Ascending aorta (tissue), 2 donors: ENCODE data around the gene ZSWIM8. TPM values are rescaled to one million over a fixed set of nuclear protein-coding genes. Genes with fewer than 3 reads are reported as not detected.

ENCODE experiments used
- DNase-seq, 2 donors: peaks; one replicate each; pipeline ENCODE4 v3.0.0-alpha.2; 2019; ENCODE audit warnings: low spot score in 2 of 2
- H3K27ac ChIP-seq, 2 donors: fragments of 200-600 bp; sonication (generic); one replicate each; pipeline ENCODE4 v1.5.1; 2016 to 2017; ENCODE audit warnings: mild to moderate bottlenecking in 1 of 2
- H3K27me3 ChIP-seq: fragments of 200-600 bp; sonication (generic); one replicate; pipeline ENCODE4 v1.5.1; 2017
- H3K36me3 ChIP-seq, 2 donors: fragments of 200-600 bp; sonication (generic); one replicate each; pipeline ENCODE4 v1.5.1; 2016
- H3K4me1 ChIP-seq, 2 donors: fragments of 200-600 bp; sonication (generic); one replicate each; pipeline ENCODE4 v1.5.1; 2016 to 2017; ENCODE audit warnings: mild to moderate bottlenecking in 1 of 2
- H3K4me3 ChIP-seq, 2 donors: fragments of 200-600 bp; sonication (generic); one replicate each; pipeline ENCODE4 v1.5.1; 2016 to 2017; ENCODE audit warnings: mild to moderate bottlenecking in 1 of 2
- H3K9me3 ChIP-seq, 2 donors: fragments of 200-600 bp; sonication (generic); one replicate each; pipeline ENCODE4 v1.5.1; 2016
- intact Hi-C: fragments of 100-400 bp; cut with DNase I; formaldehyde crosslinking; loops from one replicate; pipeline ENCODE4 v1.15.1; 2023
- total RNA-seq: library from RNA; depleted of rRNA; stranded (reverse); fragments of >200 nt; gene quantifications from one replicate; pipeline ENCODE4 v1.1.0, GENCODE V29; 2016
- TF ChIP-seq, protein P1 (sequence below), 3 experiments: fragments of 200-600 bp in 2 of 3; fragments of 450-650 bp in 1 of 3; sonication (generic) in 2 of 3; IDR thresholded peaks; one replicate each; pipeline ENCODE4 v1.5.1; 2016 to 2019; ENCODE audit warnings: antibody characterized with exemption in 3 of 3, mild to moderate bottlenecking in 1 of 3, moderate library complexity in 1 of 3

The ZSWIM8 gene
- total RNA-seq, 1 donor from 2014 or later, result 106 TPM

DNA sequence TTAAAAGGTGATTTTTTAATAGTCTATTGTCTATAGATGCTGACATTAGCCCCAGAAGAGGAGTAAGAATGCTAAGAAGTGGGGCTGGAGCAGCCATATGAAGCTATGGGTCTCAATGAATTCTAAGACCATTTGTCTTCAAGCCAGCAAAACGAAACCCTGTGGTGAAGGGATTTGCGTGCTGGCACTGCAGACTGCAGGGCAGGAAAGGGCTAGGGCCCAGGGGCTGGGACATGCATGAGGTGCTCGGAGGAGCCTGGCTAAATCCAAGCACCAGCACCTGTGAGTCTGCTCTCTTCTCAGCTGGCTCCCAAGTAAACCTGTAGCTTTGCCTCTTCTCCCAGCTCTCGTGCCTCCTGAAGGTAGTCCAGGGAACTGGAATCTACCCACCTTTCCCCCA is 27.3 kb downstream of the ZSWIM8 start:
- H3K36me3 ChIP-seq, result peaks cover 47 to 55% of the 10 kb centered on the region in 2 donors
- no peak overlapping the region for H3K4me3 ChIP-seq
- peaks cover 8 to 28% of the 10 kb centered on the region in 2 donors for H3K4me1 ChIP-seq
- H3K27me3 ChIP-seq, result no peaks in the 10 kb centered on the region
- no peak for DNase-seq
- H3K27ac ChIP-seq, result peak overlapping the region; percentile 72 to 78
- intact Hi-C loops, result loop anchor here (5.0 kb wide), 1 partner anchor 40 kb away; a partner anchor contains a TSS
- TF ChIP-seq, protein P1, sequence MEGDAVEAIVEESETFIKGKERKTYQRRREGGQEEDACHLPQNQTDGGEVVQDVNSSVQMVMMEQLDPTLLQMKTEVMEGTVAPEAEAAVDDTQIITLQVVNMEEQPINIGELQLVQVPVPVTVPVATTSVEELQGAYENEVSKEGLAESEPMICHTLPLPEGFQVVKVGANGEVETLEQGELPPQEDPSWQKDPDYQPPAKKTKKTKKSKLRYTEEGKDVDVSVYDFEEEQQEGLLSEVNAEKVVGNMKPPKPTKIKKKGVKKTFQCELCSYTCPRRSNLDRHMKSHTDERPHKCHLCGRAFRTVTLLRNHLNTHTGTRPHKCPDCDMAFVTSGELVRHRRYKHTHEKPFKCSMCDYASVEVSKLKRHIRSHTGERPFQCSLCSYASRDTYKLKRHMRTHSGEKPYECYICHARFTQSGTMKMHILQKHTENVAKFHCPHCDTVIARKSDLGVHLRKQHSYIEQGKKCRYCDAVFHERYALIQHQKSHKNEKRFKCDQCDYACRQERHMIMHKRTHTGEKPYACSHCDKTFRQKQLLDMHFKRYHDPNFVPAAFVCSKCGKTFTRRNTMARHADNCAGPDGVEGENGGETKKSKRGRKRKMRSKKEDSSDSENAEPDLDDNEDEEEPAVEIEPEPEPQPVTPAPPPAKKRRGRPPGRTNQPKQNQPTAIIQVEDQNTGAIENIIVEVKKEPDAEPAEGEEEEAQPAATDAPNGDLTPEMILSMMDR (IDR thresholded peaks at IDR 0.05), result no peak
- no peaks in the 10 kb centered on the region for H3K9me3 ChIP-seq

DNA sequence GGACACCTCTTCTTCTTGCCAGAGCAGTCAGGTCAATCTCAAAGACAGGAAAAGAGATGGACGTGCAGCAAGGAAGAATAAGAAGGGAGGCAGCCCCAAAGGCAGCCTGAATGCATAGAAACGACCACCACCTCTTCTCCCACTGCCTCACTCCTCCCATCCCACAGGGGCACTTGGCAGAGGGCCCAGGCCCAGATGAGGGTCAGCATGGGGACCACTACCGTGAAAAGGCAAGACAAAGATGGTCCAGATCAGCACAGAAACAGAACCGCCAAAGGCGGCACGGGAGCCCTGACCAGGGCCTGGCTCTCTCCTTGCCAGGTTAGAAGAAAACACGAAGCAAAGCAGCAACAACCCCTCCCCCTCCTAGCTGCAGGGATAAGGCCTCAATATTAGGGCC is 27.9 kb downstream of the ZSWIM8 start:
- TF ChIP-seq, protein P1 (IDR thresholded peaks at IDR 0.05), result no peak
- no peak for DNase-seq
- no peak overlapping the region for H3K4me3 ChIP-seq
- no peaks in the 10 kb centered on the region for H3K9me3 ChIP-seq
- intact Hi-C loops, result loop anchor here (5.0 kb wide), 1 partner anchor 41 kb away; a partner anchor contains a TSS
- peaks cover 46 to 48% of the 10 kb centered on the region in 2 donors for H3K36me3 ChIP-seq
- peaks cover 8 to 28% of the 10 kb centered on the region in 2 donors for H3K4me1 ChIP-seq
- H3K27me3 ChIP-seq, result no peaks in the 10 kb centered on the region
- no peak overlapping the region for H3K27ac ChIP-seq

DNA sequence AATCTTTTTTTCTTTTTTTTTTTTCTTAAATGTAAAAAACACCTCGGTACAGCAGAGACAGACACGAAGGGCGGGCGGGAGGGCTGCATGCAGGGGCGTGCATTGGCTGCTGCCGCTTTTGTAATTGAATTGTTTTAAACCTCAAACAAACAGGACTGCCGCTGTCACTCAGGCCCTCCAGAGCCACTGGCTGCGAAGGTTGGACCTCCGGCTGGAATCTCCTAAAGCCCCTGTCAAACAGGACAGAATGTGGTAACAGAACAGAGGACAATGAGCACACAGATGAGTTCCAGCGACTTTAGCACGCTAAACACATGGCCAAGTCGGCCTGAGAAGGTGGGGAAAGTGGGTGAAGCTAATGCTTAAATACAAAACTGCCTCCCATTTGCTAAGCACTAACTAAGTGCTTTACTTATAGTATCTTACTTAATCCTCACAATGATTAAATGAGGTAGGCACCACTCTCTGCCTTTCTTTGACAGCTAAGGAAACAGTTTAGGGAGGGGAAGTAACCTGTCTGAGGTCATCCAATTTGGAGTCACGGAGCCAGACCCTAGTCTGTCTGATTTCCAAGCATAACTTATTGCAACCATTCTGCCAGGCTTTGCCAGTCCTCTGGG is 29.0 kb downstream of the ZSWIM8 start:
- Histone ChIP-seq H3K27ac (peak overlapping the region; percentile 86 to 90), H3K4me3 (no peak overlapping the region), H3K27me3 (no peaks in the 10 kb centered on the region), H3K9me3 (no peaks in the 10 kb centered on the region), H3K36me3 (peaks cover 46 to 52% of the 10 kb centered on the region in 2 donors), H3K4me1 (peaks cover 8 to 28% of the 10 kb centered on the region in 2 donors)
- TF ChIP-seq, protein P1 (IDR thresholded peaks at IDR 0.05), result no peak
- intact Hi-C loops, result loop anchor here (5.0 kb wide), 1 partner anchor 42 kb away; a partner anchor contains a TSS
- DNase-seq, result no peak

DNA sequence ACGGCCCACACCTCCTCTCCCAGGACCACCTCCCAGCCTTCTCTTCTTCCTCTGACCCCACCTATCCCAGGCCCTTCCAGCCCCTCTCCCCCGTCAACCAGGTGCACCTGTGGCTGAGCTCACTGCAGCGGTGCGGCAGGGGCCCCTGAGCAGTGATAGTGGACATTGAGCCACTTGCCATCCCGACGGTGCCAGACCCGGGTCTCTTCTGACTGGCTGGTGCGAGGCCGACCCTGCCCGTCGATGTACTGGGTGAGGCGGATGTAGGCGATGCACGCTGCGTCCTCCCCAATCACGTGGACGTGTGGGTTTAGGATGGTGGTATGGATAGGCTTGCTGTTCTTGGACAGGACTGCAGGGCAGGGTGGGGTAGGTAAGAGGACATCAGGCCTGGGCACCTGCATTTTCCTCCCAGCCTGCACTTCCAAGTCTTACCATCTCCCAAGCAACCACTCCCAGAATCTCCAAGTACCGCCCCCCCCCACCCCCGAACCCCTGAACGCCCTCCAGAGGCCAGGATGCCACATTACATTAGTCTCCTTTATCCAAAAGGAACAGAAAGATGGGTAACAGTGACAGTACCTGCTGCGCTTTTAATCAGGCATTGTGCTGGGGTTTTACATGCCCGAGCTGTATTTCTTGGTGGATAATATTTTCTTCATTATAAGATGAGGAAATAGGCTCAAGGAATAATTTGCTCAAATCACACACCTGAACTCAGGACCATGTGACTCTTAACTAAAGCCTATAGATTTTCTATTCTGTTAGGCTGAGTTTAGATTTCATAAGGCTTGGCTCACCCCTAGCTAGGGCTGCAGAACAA is 29.7 kb downstream of the ZSWIM8 start:
- no peak for DNase-seq
- TF ChIP-seq, protein P1 (IDR thresholded peaks at IDR 0.05), result peak in 2 of 3 experiments; percentile 16 to 23
- H3K27me3 ChIP-seq, result no peaks in the 10 kb centered on the region
- H3K36me3 ChIP-seq, result peaks cover 48 to 54% of the 10 kb centered on the region in 2 donors
- H3K27ac ChIP-seq, result peak overlapping the region; percentile 86 to 90
- intact Hi-C loops, result loop anchor here (5.0 kb wide), 1 partner anchor 43 kb away; a partner anchor contains a TSS
- no peaks in the 10 kb centered on the region for H3K9me3 ChIP-seq
- H3K4me3 ChIP-seq, result no peak overlapping the region
- peaks cover 6 to 28% of the 10 kb centered on the region in 2 donors for H3K4me1 ChIP-seq

DNA sequence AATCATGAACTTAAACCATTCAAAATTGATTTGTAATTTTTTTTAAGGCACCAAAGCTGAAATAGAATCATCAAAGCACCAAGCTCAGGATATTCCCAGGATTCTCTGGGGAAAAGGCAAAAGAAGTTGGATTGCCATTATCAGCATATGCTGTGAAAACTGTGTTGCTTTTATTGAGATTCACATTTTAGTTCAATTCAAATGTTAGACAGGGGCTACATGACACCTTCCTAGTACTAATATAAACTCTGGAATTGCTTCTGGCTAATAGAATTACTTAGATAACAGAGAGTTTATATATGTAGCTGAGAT is 30.3 kb downstream of the ZSWIM8 start:
- Histone ChIP-seq H3K27ac (peak overlapping the region; percentile 86 to 90), H3K4me3 (no peak overlapping the region), H3K27me3 (no peaks in the 10 kb centered on the region), H3K4me1 (peaks cover under 1 to 24% of the 10 kb centered on the region in 2 donors), H3K9me3 (no peaks in the 10 kb centered on the region), H3K36me3 (peaks cover 49 to 54% of the 10 kb centered on the region in 2 donors)
- intact Hi-C loops, result no loop called here
- no peak for DNase-seq
- TF ChIP-seq, protein P1 (IDR thresholded peaks at IDR 0.05), result no peak
